SK-N-SH (cell line): Measurements from ENCODE around the gene EEF1A2. TPM values are rescaled to one million over a fixed set of nuclear protein-coding genes. Genes with fewer than 3 reads are reported as not detected.

ENCODE experiments used
- CTCF ChIA-PET: fragments of 300-600, 350-600 bp; formaldehyde crosslinking; extraction: SDS; loops from one replicate; lab custom pipeline; 2021; lab: Yijun Ruan, JAX
- POLR2A ChIA-PET: fragments of 350-600 bp; sonication (Branson Sonifier 250); formaldehyde crosslinking; extraction: SDS; loops from one replicate; lab custom pipeline; 2020; ENCODE audit warnings: antibody characterized with exemption, inconsistent platforms; lab: Yijun Ruan, JAX
- DNase-seq: peaks from one replicate; pipeline ENCODE4 v3.0.0; 2012
- H2AFZ ChIP-seq: fragments of 200-600 bp; sonication (generic); 2 replicates; pipeline ENCODE4 v1.8.1; 2016; ENCODE audit warnings: antibody characterized with exemption, mild to moderate bottlenecking, low read depth
- H3F3A ChIP-seq: fragments of 200-600 bp; sonication (generic); replicated peaks from 2 replicates; pipeline ENCODE3; 2016; ENCODE audit warnings: antibody characterized with exemption, mild to moderate bottlenecking; ENCODE audit not compliant: insufficient read depth
- H3K27ac ChIP-seq, 2 experiments: fragments of 200-500 bp in 1 of 2; fragments of 200-600 bp in 1 of 2; sonication (Bioruptor generic) in 1 of 2; sonication (generic), shearing (Covaris generic) in 1 of 2; 2 replicates each; pipeline versions ENCODE4 v1.5.1 to v1.6.1; 2014 to 2016; ENCODE audit warnings: low read depth in 2 of 2, inconsistent platforms in 1 of 2, low read length in 1 of 2, mild to moderate bottlenecking in 1 of 2, mixed read lengths in 1 of 2
- H3K27me3 ChIP-seq: fragments of 200-600 bp; sonication (generic), shearing (Covaris generic); 2 replicates; pipeline ENCODE4 v1.6.1; 2016; ENCODE audit warnings: mixed run types; ENCODE audit not compliant: insufficient read depth
- H3K36me3 ChIP-seq, 2 experiments: fragments of 200-500 bp in 1 of 2; fragments of 200-600 bp in 1 of 2; sonication (Bioruptor generic) in 1 of 2; sonication (generic) in 1 of 2; replicated peaks in 1 of 2; 2 replicates each; pipeline versions ENCODE3 to v1.5.1; 2014 to 2016; ENCODE audit warnings: low read length in 1 of 2, mild to moderate bottlenecking in 1 of 2; ENCODE audit not compliant: insufficient read depth in 2 of 2, control insufficient read depth in 1 of 2
- H3K4me1 ChIP-seq, 2 experiments: fragments of 200-500 bp in 1 of 2; fragments of 200-600 bp in 1 of 2; sonication (Bioruptor generic) in 1 of 2; sonication (generic), shearing (Covaris generic) in 1 of 2; 2 replicates each; pipeline versions ENCODE4 v1.5.1 to v1.6.1; 2014 to 2016; ENCODE audit warnings: low read depth in 1 of 2, low read length in 1 of 2, mixed run types in 1 of 2; ENCODE audit not compliant: insufficient read depth in 2 of 2, control insufficient read depth in 1 of 2
- H3K4me2 ChIP-seq: fragments of 200-600 bp; sonication (generic), shearing (Covaris generic); 2 replicates; pipeline ENCODE4 v1.6.1; 2017; ENCODE audit warnings: mixed run types
- H3K4me3 ChIP-seq, 2 experiments: fragments of 200-500 bp in 1 of 2; fragments of 200-600 bp in 1 of 2; sonication (Bioruptor generic) in 1 of 2; sonication (generic), shearing (Covaris generic) in 1 of 2; 2 replicates each; pipeline versions ENCODE4 v1.5.1 to v1.8.1; 2014 to 2016; ENCODE audit warnings: low read depth in 2 of 2, inconsistent platforms in 1 of 2, low read length in 1 of 2, mild to moderate bottlenecking in 1 of 2, mixed read lengths in 1 of 2, moderate library complexity in 1 of 2
- H3K79me2 ChIP-seq: fragments of 200-600 bp; sonication (generic); 2 replicates; pipeline ENCODE4 v1.8.1; 2017; ENCODE audit warnings: mild to moderate bottlenecking; ENCODE audit not compliant: insufficient read depth
- H3K9ac ChIP-seq: fragments of 200-600 bp; sonication (generic); 2 replicates; pipeline ENCODE4 v1.6.1; 2017; ENCODE audit warnings: mixed run types
- H3K9me2 ChIP-seq: fragments of 200-600 bp; sonication (generic); 2 replicates; pipeline ENCODE4 v1.6.1; 2017; ENCODE audit warnings: mixed run types
- H3K9me3 ChIP-seq: fragments of 200-600 bp; sonication (generic); 2 replicates; pipeline ENCODE4 v1.6.1; 2017; ENCODE audit warnings: mixed run types, mild to moderate bottlenecking, moderate library complexity
- H4K20me1 ChIP-seq: fragments of 200-600 bp; sonication (generic); 2 replicates; pipeline ENCODE4 v1.6.1; 2017; ENCODE audit warnings: mild to moderate bottlenecking, mixed run types; ENCODE audit not compliant: insufficient read depth
- CHD2 ChIP-seq: fragments of 150-350 bp; IDR thresholded peaks from 2 replicates; pipeline ENCODE4 v1.6.1; 2018; ENCODE audit warnings: low read length; ENCODE audit not compliant: partially characterized antibody
- CTCF ChIP-seq: fragments of 200-600 bp; sonication (generic); IDR thresholded peaks from 2 replicates; pipeline ENCODE4 v1.6.1; 2017; ENCODE audit warnings: antibody characterized with exemption, mild to moderate bottlenecking, moderate library complexity
- ELF1 ChIP-seq: IDR thresholded peaks from 2 replicates; pipeline ENCODE4 v1.4.0; 2012
- EP300 ChIP-seq, 2 experiments: IDR thresholded peaks; 2 replicates each; pipeline versions ENCODE4 v1.4.0 to v1.6.1; 2012; ENCODE audit warnings: borderline replicate concordance in 1 of 2, low read depth in 1 of 2, low read length in 1 of 2
- GATA2 ChIP-seq: sonication (generic); formaldehyde crosslinking; IDR thresholded peaks from 2 replicates; pipeline ENCODE4 v1.5.0; 2020; ENCODE audit warnings: mild to moderate bottlenecking, missing genetic modification reagents
- MXI1 ChIP-seq: IDR thresholded peaks from 2 replicates; pipeline ENCODE4 v1.6.1; 2012; ENCODE audit warnings: mild to moderate bottlenecking, low read depth, low read length, improper control_type of control experiment
- RAD21 ChIP-seq: IDR thresholded peaks from 2 replicates; pipeline ENCODE4 v1.6.1; 2012; ENCODE audit warnings: mild to moderate bottlenecking, low read length
- REST ChIP-seq: IDR thresholded peaks from 2 replicates; pipeline ENCODE4 v1.6.1; 2012; ENCODE audit warnings: mild to moderate bottlenecking, low read depth, low read length, moderate library complexity
- RFX5 ChIP-seq: IDR thresholded peaks from 2 replicates; pipeline ENCODE4 v1.6.1; 2012; ENCODE audit warnings: mild to moderate bottlenecking, improper control_type of control experiment, low read length
- RXRA ChIP-seq: IDR thresholded peaks from 2 replicates; pipeline ENCODE4 v1.4.0; 2012; ENCODE audit warnings: low read depth, mild to moderate bottlenecking, borderline replicate concordance
- SIN3A ChIP-seq: IDR thresholded peaks from 2 replicates; pipeline ENCODE4 v1.6.1; 2012; ENCODE audit warnings: low read depth, mild to moderate bottlenecking, low read length, moderate library complexity, borderline replicate concordance
- SMC3 ChIP-seq: IDR thresholded peaks from 2 replicates; pipeline ENCODE4 v1.6.1; 2012; ENCODE audit warnings: low read depth, low read length, improper control_type of control experiment
- TAF1 ChIP-seq: IDR thresholded peaks from 2 replicates; pipeline ENCODE4 v1.6.1; 2012; ENCODE audit warnings: low read depth, mild to moderate bottlenecking, low read length, moderate library complexity, borderline replicate concordance
- TCF12 ChIP-seq: IDR thresholded peaks from 2 replicates; pipeline ENCODE4 v1.4.0; 2012
- TEAD4 ChIP-seq: IDR thresholded peaks from 2 replicates; pipeline ENCODE4 v1.4.0; 2012; ENCODE audit warnings: mild to moderate bottlenecking, borderline replicate concordance; ENCODE audit not compliant: insufficient read depth
- WGBS: methylation state at CpG from one replicate; pipeline ENCODE4 v1.1.6; 2017; ENCODE audit warnings: low lambda C conversion rate; 5-methylcytosine and 5-hydroxymethylcytosine counted together
- polyA plus RNA-seq, 3 experiments: library from polyadenylated mRNA; depleted of rRNA; stranded (reverse); fragments of >200 nt; gene quantifications; 2 replicates each; pipeline ENCODE4 v1.2.3, GENCODE V29; 2012
- TF ChIP-seq, protein P1 (sequence below): IDR thresholded peaks from 2 replicates; pipeline ENCODE4 v1.4.0; 2012; ENCODE audit warnings: low read depth, borderline replicate concordance
- TF ChIP-seq, protein P2 (sequence below): IDR thresholded peaks from 2 replicates; pipeline ENCODE4 v1.4.0; 2012; ENCODE audit warnings: low read depth
- TF ChIP-seq, protein P3 (sequence below): IDR thresholded peaks from 2 replicates; pipeline ENCODE4; 2012

Gene EEF1A2
- polyA plus RNA-seq, 1 of the 3 experiments (the other 2 are of a cell fraction) = 16.5 TPM

DNA sequence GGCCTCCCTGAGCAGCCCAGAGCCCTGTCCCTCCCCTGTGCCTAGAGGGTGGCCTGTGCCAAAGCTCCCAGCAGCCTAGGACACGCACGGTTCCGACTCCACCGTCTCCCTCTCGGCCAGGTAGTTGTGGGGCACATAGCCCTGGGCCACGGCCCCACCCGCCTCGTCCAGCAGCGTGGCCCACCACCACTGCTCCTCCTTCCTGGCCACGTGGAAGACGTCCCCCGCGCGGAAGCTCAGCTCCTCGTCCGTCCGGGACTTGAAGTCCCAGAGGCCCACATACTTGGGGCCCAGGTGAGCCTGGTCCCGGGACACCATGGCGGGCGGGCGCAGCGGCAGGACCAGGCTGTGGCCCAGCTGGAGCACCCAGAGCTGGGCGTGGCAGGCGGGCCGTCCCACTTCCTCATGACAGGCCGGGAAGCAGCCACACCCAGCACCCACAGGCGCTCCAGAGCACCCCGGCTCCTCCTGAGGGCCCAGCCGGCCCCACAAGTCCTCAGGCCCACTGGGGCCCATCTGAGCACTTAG lies 38.2 kb upstream of the EEF1A2 start, which contains the start of gene PTK6:
Gene PTK6 (minus strand): TSS at position 380 of the 528 bp plus-strand sequence. CDS start 62 bp downstream, at position 318.
- 81% methylated on average over 12 of the region's 29 CpGs for WGBS

More for the DNA sequence above, 38.2 kb upstream of the EEF1A2 start, which contains the start of gene PTK6:
- Histone ChIP-seq H3K4me3 (peak within 1 kb of the TSS in 1 of 2 experiments; percentile 29; a peak in 2 of 4 replicates), H3K79me2 (no peaks in the 10 kb centered on the region), H3K9ac (no peak within 1 kb of the TSS), H3F3A (no peaks in the 10 kb centered on the region), H3K9me3 (no peaks in the 10 kb centered on the region), H3K27me3 (no peaks in the 10 kb centered on the region), H3K9me2 (no peaks in the 10 kb centered on the region), H4K20me1 (no peaks in the 10 kb centered on the region), H3K27ac (peak within 1 kb of the TSS in 1 of 2 experiments; percentile 76; a peak in 2 of 4 replicates), H2AFZ (peak within 1 kb of the TSS; percentile 8; the same call in 1 of the 2 replicates), H3K4me1 (peaks cover 0 to 32% of the 10 kb centered on the region in 2 experiments; a peak in 1 of 4 replicates), H3K36me3 (no peaks in the 10 kb centered on the region), H3K4me2 (0 out of 2 replicates have a peak within 1 kb of the TSS, but pooled peaks have one; percentile 52)
- POLR2A ChIA-PET = interaction anchor here (0.6 to 1.4 kb wide), 9 partner anchors 16 to 502 kb away, joined by 3 to 16 read pairs (median 3); partner anchors contain the start of genes HELZ2, PPDPF, RTEL1 and TPD52L2
- TF ChIP-seq CTCF = no peak
- no peak for TF ChIP-seq SIN3A
- no peak for TF ChIP-seq EP300 (IDR thresholded peaks at IDR 0.05; ENCODE audit: borderline replicate concordance in 1 of 2, low read depth in 1 of 2, low read length in 1 of 2)
- no peak for TF ChIP-seq MXI1
- no peak for TF ChIP-seq GATA2
- TF ChIP-seq RXRA = no peak
- no peak for TF ChIP-seq TEAD4
- TF ChIP-seq TCF12 = no peak
- TF ChIP-seq, protein P1, sequence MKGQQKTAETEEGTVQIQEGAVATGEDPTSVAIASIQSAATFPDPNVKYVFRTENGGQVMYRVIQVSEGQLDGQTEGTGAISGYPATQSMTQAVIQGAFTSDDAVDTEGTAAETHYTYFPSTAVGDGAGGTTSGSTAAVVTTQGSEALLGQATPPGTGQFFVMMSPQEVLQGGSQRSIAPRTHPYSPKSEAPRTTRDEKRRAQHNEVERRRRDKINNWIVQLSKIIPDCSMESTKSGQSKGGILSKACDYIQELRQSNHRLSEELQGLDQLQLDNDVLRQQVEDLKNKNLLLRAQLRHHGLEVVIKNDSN = no peak
- no peak for TF ChIP-seq CHD2
- no peak for TF ChIP-seq SMC3
- no peak for TF ChIP-seq RAD21
- no peak for TF ChIP-seq ELF1
- TF ChIP-seq, protein P2, sequence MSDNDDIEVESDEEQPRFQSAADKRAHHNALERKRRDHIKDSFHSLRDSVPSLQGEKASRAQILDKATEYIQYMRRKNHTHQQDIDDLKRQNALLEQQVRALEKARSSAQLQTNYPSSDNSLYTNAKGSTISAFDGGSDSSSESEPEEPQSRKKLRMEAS = no peak
- TF ChIP-seq TAF1 = no peak
- TF ChIP-seq REST = no peak
- TF ChIP-seq, protein P3, sequence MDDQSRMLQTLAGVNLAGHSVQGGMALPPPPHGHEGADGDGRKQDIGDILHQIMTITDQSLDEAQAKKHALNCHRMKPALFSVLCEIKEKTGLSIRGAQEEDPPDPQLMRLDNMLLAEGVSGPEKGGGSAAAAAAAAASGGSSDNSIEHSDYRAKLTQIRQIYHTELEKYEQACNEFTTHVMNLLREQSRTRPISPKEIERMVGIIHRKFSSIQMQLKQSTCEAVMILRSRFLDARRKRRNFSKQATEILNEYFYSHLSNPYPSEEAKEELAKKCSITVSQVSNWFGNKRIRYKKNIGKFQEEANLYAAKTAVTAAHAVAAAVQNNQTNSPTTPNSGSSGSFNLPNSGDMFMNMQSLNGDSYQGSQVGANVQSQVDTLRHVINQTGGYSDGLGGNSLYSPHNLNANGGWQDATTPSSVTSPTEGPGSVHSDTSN = no peak
- no peak for TF ChIP-seq RFX5
- no peak for DNase-seq
- CTCF ChIA-PET = interaction anchor here (0.6 to 6.3 kb wide), 49 partner anchors 8 to 499 kb away, joined by 3 to 82 read pairs (median 5); partner anchors contain the start of genes C20orf204, PPDPF, PRPF6 and SAMD10
